ENCODE results near the gene ARHGAP26.
"Not testable (repeated sequence)": the region's sequence is repeated elsewhere in the genome, so short reads cannot be mapped to it uniquely, and the experiment has no call there.

The ARHGAP26 gene

GRCh38 chr5:142934051-142934762, 164.0 kb downstream of the ARHGAP26 start:
- DNase-seq (ENCODE audit: low spot score), result no peak

- no peak for DNase-seq (ENCODE audit: low spot score)
These were observed 164.8 kb downstream of the ARHGAP26 start for GRCh38 chr5:142935014-142935413.

GRCh38 chr5:142937374-142937773, 167.2 kb downstream of the ARHGAP26 start:
- DNase-seq (ENCODE audit: low spot score), result no peak

- DNase-seq (ENCODE audit: low spot score), result no peak
These were observed 168.2 kb downstream of the ARHGAP26 start for GRCh38 chr5:142938266-142938880.

- no peak for DNase-seq (ENCODE audit: low spot score)
These were observed 168.8 kb downstream of the ARHGAP26 start for GRCh38 chr5:142939006-142939405.

- DNase-seq (ENCODE audit: low spot score), result no peak
These were observed 169.7 kb downstream of the ARHGAP26 start for GRCh38 chr5:142939884-142940283.

- no peak for DNase-seq (ENCODE audit: low spot score)
These were observed 171.1 kb downstream of the ARHGAP26 start for GRCh38 chr5:142941245-142941644.

GRCh38 chr5:142942901-142943300, 172.7 kb downstream of the ARHGAP26 start:
- DNase-seq (ENCODE audit: low spot score), result no peak

GRCh38 chr5:142944140-142944539, 174.0 kb downstream of the ARHGAP26 start:
- DNase-seq (ENCODE audit: low spot score), result no peak

GRCh38 chr5:142945321-142945720, 175.1 kb downstream of the ARHGAP26 start:
- DNase-seq (ENCODE audit: low spot score), result no peak

GRCh38 chr5:142945845-142946244, 175.7 kb downstream of the ARHGAP26 start:
- DNase-seq (ENCODE audit: low spot score), result no peak

GRCh38 chr5:142946547-142947426, 176.6 kb downstream of the ARHGAP26 start:
- no peak for DNase-seq (ENCODE audit: low spot score)

GRCh38 chr5:142947427-142947709, 177.2 kb downstream of the ARHGAP26 start:
- DNase-seq (ENCODE audit: low spot score), result no peak

GRCh38 chr5:142952229-142952628, 182.1 kb downstream of the ARHGAP26 start:
- DNase-seq (ENCODE audit: low spot score), result no peak

- not testable (repeated sequence) for DNase-seq (ENCODE audit: low spot score)
These were observed 182.7 kb downstream of the ARHGAP26 start for GRCh38 chr5:142952871-142953270.

- DNase-seq (ENCODE audit: low spot score), result no peak
These were observed 184.3 kb downstream of the ARHGAP26 start for GRCh38 chr5:142954455-142954854.

GRCh38 chr5:142955628-142956027, 185.5 kb downstream of the ARHGAP26 start:
- DNase-seq (ENCODE audit: low spot score), result no peak

GRCh38 chr5:142957528-142957927, 187.4 kb downstream of the ARHGAP26 start:
- DNase-seq (ENCODE audit: low spot score), result no peak

GRCh38 chr5:142958944-142959682, 188.9 kb downstream of the ARHGAP26 start:
- DNase-seq (ENCODE audit: low spot score), result no peak

- DNase-seq (ENCODE audit: low spot score), result no peak
These were observed 189.8 kb downstream of the ARHGAP26 start for GRCh38 chr5:142959683-142960657.
